Activated T-cell treated with anti-CD3 and anti-CD28 coated beads for 1 hour (primary cell): ENCODE results near the gene LILRB4.
"Not testable (repeated sequence)": the region's sequence is repeated elsewhere in the genome, so short reads cannot be mapped to it uniquely, and the experiment has no call there.

Source experiments
- DNase-seq: peaks from one replicate; pipeline ENCODE4 v3.0.0-alpha.2; 2020; ENCODE audit warnings: low read depth

LILRB4 gene

GRCh38 chr19:54650108-54650655 is 12.6 kb upstream of the LILRB4 start:
- DNase-seq: no peak

GRCh38 chr19:54653181-54653809 is 9.5 kb upstream of the LILRB4 start:
- DNase-seq: no peak

DNA sequence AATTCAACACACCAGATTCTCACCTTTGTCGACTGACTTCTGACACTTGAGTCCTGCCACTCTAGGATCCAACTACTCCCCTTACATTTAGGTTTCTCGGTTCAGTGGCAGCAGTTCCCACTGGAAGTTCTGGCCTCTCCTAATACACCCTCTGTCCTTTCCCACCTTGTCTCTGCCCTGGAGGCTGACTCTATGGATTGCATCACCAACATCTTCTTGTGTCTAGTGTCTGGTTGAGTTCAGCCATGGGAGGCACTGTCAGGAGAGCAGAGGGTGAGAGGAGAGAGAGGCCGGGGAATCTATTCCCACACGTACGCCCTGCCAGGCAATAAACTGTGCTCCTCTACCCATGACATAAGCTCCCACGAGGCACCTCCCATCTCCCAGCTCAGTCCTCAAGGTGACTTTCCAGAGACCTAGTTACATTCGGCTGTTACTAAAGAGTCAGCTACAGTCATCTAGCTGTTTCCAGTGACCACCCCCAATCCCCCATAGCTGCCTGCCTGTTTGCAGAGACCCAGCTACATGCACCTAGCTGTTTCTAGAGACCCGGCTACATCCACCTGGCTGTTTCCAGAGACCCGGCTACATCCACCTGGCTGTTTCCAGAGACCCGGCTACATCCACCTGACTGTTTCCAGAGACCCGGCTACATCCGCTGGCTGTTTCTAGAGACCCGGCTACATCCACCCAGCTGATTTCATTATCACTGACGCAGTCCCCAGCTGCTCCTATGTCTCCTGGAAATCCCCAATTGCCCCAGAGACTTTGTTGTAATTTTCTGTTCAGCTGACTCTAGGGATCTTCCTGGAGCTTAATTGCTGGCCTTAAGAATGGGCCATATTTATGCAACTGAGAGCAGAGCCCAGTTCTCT is 8.1 kb upstream of the LILRB4 start:
- no peak for DNase-seq

DNA sequence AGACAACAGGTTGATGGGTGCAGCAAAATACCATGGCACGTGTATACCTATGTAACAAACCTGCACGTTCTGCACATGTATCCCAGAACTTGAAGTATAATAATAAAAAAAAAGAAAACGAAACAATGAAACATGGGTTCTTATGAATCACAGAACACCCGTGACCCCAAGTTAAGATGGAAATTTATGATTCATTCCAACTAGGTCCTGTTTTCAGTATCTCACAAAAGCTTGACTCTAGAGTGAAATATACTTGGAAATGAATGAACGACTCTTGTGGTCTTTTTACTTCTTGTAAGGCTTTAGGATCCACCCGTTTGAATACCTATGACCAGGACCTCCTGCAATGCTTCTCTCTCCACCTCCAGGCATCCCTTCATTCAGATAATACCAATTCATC is 3.5 kb upstream of the LILRB4 start:
- DNase-seq: no peak

DNA sequence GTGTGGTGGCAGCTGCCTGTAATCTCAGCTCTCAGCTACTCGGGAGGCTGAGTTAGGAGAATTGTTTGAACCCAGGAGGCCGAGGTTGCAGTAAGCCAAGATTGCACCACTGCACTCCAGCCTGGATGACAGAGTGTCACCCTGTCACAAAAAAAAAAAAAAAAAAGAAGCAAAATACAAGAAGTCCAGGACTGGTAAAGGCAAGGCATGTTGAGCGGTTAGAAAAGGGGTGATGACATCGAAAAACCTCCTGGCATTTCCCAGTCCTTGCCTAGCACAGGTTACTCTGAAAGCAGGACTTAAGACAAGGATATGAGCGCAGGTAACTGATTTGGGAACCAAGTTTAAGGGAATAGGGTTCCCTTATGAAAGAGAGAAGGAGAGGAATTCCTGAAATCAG is 2.5 kb upstream of the LILRB4 start:
- DNase-seq: no peak

DNA sequence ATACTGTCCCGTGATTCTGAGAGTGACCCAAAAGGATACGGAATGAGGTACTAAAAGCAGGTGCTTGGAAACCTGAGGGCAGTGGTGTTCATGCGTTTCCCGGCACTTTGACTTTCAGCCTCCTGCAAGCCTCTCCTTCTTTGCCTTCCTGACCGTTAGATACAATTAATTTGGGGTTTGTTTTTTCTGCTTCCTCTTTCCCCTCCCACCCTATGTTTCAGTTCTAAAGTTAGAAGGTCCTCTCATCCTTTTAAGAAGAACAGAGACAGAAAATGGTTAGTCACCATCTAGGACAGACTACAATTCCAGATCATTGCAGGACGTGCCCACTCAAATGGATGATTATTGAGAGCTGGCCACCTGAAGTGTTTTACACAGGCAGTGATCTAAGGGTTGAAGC is 1.8 kb upstream of the LILRB4 start:
- DNase-seq: no peak

GRCh38 chr19:54661846-54662481 is 821 bp upstream of the LILRB4 start:
- DNase-seq: no peak

DNA sequence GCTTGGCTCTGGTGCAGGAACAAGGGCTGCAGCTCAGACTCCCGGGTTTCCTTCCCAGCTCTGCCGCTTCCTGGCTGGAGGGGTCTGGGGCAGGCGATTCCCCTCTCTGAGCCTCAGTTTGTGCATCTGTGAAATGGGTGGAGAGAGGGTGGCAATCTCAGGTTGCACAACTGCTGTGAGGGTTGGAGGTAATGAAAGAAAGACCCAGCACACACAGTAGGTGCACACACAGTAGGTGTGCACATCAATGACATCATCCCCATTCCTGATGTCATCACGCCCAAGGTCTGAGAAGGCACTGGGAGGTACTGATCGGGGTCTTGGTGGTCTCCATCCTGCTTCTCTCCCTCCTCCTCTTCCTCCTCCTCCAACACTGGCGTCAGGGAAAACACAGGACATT is 2.7 kb downstream of the LILRB4 start:
- DNase-seq: no peak

GRCh38 chr19:54667217-54667616 is 4.4 kb downstream of the LILRB4 start:
- no peak for DNase-seq

GRCh38 chr19:54668353-54668752 is 5.6 kb downstream of the LILRB4 start:
- DNase-seq: no peak

- DNase-seq: no peak
These were observed 8.0 kb downstream of the LILRB4 start for GRCh38 chr19:54670576-54671357.

DNA sequence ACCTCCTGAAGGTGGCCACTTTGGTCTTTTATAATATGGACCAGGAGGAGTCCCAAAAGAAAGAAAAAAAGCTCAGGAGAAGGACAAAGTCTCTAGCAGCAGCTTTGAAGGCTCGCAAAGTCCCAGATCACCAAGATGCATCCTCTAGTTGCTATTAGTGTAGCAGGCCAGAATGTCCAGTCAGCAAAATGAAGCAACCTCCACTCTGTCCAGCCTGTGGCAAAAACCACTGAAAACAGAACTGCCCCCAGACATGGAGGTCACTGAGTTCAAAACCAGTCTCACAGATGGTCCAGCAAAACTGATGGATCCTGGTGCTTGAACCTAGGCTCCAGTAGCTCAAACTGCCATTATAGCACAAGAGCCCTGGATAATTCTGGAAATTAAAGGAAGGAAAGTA is 10.4 kb downstream of the LILRB4 start:
- DNase-seq: no peak

DNA sequence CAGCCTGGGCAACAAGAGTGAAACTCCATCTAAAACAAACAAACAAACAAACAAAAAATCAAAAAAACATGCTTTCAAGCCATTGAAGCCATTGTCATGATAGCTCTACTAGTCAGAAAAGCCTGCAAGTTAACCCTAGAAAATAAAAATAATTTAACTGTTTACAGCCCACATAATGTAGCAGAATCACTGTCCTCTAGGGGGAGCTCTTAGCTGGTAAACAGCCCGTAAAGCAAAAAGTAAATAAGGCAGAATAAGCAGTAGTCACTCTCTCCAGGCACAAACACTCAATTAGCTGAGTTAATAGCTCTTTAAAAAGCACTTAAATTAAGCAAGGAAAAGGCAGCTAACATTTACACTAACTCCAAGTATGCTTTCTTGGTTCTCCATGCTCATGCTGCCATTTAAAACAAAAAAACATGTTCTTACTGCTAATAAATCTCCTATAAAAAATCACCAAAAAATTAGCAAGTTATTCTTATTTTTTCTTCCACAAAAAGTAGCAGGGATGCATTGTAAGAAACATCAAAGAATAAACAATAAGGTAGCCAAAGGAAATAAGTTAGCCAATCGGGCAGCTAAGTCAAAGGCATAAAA is 11.3 kb downstream of the LILRB4 start:
- DNase-seq: no peak

DNA sequence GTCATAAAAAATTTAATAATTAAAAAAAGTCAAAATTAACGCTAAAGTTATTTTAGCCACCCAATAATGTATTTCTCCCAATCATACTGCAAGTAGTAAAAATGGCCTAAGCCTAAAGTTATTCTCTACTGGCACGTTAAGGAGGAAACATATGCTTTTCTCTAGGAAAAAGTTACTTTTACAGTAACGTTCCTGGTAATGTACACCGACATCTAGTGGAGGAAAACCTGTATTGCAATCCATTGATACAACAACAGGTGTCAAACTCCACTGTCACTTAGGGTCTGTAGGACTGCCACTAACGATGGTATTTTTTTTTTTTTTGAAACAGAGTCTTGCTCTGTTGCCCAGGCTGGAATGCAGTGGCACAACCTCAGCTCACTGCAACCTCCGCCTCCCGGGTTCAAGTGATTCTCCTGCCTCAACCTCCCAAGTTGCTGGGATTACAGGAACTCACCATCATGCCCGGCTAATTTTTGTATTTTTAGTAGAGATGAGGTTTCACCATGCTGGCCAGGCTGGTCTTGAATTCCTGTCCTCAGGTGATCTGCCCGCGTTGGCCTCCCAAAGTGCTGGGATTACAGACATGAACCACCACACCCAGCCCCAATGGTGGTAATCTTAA is 13.5 kb downstream of the LILRB4 start:
- not testable (repeated sequence) for DNase-seq

GRCh38 chr19:54677217-54677616 is 14.4 kb downstream of the LILRB4 start:
- DNase-seq: no peak

GRCh38 chr19:54681596-54681995 is 18.8 kb downstream of the LILRB4 start:
- DNase-seq: not testable (repeated sequence)

DNA sequence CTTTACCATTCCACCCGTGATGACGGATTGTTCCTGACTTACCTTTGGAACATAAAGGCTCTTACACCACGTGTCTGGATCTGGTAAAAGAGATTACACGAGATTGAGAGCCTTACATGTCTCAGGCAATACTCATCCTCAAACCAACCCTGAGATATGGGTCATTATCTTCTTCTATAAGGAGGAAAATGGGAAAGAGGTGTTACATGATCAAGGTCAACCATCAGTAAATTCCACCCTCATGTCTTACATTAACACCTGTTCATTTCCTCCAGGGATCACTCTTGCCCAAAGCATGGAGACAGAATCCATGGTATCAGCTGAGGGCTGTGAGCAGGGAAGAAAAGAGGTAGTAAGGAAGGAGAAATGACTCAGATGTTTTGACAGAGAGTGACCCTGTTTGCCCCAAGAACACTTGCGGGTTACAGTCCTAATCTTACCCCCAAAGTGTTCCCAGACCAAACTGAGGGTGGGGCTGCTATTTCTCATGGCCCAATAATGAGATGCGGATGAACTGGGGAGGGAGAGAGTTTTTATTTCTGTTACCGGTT is 19.6 kb downstream of the LILRB4 start:
- no peak for DNase-seq

DNA sequence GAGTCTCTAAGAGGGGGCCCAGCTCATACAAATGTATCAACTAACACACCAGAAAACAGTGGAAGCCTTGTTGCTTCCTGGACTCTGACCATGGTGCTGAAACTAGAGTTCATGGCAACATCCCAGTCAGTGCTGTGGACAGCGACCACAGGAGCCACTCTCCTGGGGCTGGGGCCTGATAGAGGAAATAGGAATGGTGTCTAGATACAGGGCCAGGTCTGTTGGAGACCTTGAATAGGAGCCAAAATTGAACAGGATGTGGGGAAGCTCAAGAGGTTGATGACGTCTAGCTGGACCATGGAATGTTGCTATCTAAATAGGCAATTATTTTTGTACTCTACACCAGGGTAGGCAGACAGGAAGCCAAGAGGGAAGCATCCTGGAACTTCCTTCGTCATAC is 21.7 kb downstream of the LILRB4 start:
- no peak for DNase-seq

GRCh38 chr19:54691582-54692297 is 29.0 kb downstream of the LILRB4 start:
- no peak for DNase-seq

GRCh38 chr19:54692298-54692615 is 29.5 kb downstream of the LILRB4 start:
- DNase-seq: no peak
